Right lobe of liver (tissue), 4 donors: ENCODE data around the gene RAP1GAP.

ENCODE experiments used
- CTCF ChIP-seq, 4 donors: fragments of 200-600 bp in 3 of 4; fragments of 450-650 bp in 1 of 4; IDR thresholded peaks; one replicate each; pipeline versions ENCODE4 v1.5.1 to v1.8.0; 2016 to 2022; ENCODE audit warnings: antibody characterized with exemption in 4 of 4, mild to moderate bottlenecking in 2 of 4
- POLR2A ChIP-seq: fragments of 450-650 bp; IDR thresholded peaks from one replicate; pipeline ENCODE4 v1.6.1; 2017; ENCODE audit warnings: antibody characterized with exemption, mild to moderate bottlenecking
- donor health status: DM: no; HTN: no; CAD: no.
- donor health status: DM: no; HTN: no; CAD: no.
- donor health status: DM: no; HTN: yes; CAD: no.

DNA sequence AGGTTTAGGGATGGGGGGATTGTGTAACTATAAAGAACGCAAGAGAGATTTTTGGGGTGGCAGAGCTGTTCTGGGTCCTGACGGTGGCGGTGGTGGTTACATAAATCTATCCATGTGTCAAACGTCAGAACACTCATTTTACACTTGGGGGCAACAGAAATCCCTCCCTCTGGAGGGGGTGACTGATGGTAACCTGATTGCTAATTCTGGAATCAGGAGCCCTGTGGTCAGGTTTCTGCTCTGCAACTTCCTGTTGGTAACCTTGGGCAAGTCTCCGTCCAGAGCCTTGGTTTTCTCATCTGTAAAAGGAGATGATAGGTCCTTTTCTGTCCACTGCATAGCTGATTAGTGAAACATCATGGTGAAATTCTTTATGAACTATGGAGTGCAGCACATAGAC lies 119.1 kb downstream of the RAP1GAP start:
- TF ChIP-seq CTCF (IDR thresholded peaks at IDR 0.05) (no peak), POLR2A (peak; percentile 66)
